Epithelial cell of prostate (primary cell): ENCODE measurements around the gene PTPN21.

Experiments used
- DNase-seq: peaks from one replicate; pipeline ENCODE4 v3.0.0-alpha.2; 2011; ENCODE audit warnings: low read depth, low spot score
- H3K27ac ChIP-seq: fragments of 450-650 bp; 2 replicates; pipeline ENCODE4 v1.5.1; 2017; ENCODE audit warnings: mild to moderate bottlenecking

The PTPN21 gene

GRCh38 chr14:88477513-88478250 is 77.1 kb downstream of the PTPN21 start:
- DNase-seq = no peak
- H3K27ac ChIP-seq = no peak overlapping the region

- DNase-seq = no peak
- no peak overlapping the region for H3K27ac ChIP-seq
These were observed 78.0 kb downstream of the PTPN21 start for GRCh38 chr14:88476825-88477224.

- H3K27ac ChIP-seq = no peak overlapping the region
- DNase-seq = no peak
These were observed 78.5 kb downstream of the PTPN21 start for GRCh38 chr14:88476214-88476774.

GRCh38 chr14:88473791-88474190 is 81.0 kb downstream of the PTPN21 start:
- H3K27ac ChIP-seq = no peak overlapping the region
- DNase-seq = no peak

- no peak for DNase-seq
- no peak overlapping the region for H3K27ac ChIP-seq
These were observed 84.0 kb downstream of the PTPN21 start for GRCh38 chr14:88470542-88471440.

- H3K27ac ChIP-seq = no peak overlapping the region
- DNase-seq = no peak
These were observed 86.4 kb downstream of the PTPN21 start for GRCh38 chr14:88468406-88468805.

GRCh38 chr14:88463318-88463717 is 91.5 kb downstream of the PTPN21 start:
- no peak for DNase-seq

GRCh38 chr14:88454886-88455285 is 99.9 kb downstream of the PTPN21 start:
- no peak for DNase-seq
- no peak overlapping the region for H3K27ac ChIP-seq

More at GRCh38 chr14:88463318-88463717, 91.5 kb downstream of the PTPN21 start:
- H3K27ac ChIP-seq = no peak overlapping the region

- no peak for DNase-seq
- no peak overlapping the region for H3K27ac ChIP-seq
These were observed 102.6 kb downstream of the PTPN21 start for GRCh38 chr14:88452231-88452630.

- no peak for DNase-seq
- no peak overlapping the region for H3K27ac ChIP-seq
These were observed 115.7 kb downstream of the PTPN21 start for GRCh38 chr14:88439088-88439487.

- DNase-seq = no peak
- no peak overlapping the region for H3K27ac ChIP-seq
These were observed 117.1 kb downstream of the PTPN21 start for GRCh38 chr14:88437658-88438057.

GRCh38 chr14:88430976-88431375 is 123.8 kb downstream of the PTPN21 start:
- H3K27ac ChIP-seq = no peak overlapping the region
- DNase-seq = no peak

GRCh38 chr14:88426271-88426670 is 128.5 kb downstream of the PTPN21 start:
- H3K27ac ChIP-seq = no peak overlapping the region
- DNase-seq = no peak

- DNase-seq = no peak
- no peak overlapping the region for H3K27ac ChIP-seq
These were observed 130.2 kb downstream of the PTPN21 start for GRCh38 chr14:88424573-88424972.

- peak; percentile 74 for DNase-seq
- H3K27ac ChIP-seq = peak overlapping the region; percentile 39
These were observed 131.7 kb downstream of the PTPN21 start for GRCh38 chr14:88422919-88423650.

- no peak overlapping the region for H3K27ac ChIP-seq
- DNase-seq = no peak
These were observed 132.8 kb downstream of the PTPN21 start for GRCh38 chr14:88422047-88422446.

GRCh38 chr14:88421286-88421685 is 133.5 kb downstream of the PTPN21 start:
- H3K27ac ChIP-seq = no peak overlapping the region
- DNase-seq = no peak

- DNase-seq = no peak
- H3K27ac ChIP-seq = no peak overlapping the region
These were observed 134.6 kb downstream of the PTPN21 start for GRCh38 chr14:88420187-88420586.

GRCh38 chr14:88417594-88417993 is 137.2 kb downstream of the PTPN21 start:
- H3K27ac ChIP-seq = no peak overlapping the region
- no peak for DNase-seq
